Esophagus muscularis mucosa (tissue), 4 donors: Measurements from ENCODE around the gene KLHL11.

Source experiments
- EP300 ChIP-seq: sonication (generic); formaldehyde crosslinking; IDR thresholded peaks from one replicate; pipeline ENCODE4 v1.6.1; 2017; ENCODE audit warnings: antibody characterized with exemption
- POLR2A ChIP-seq: fragments of 450-650 bp; IDR thresholded peaks from one replicate; pipeline ENCODE4 v1.6.1; 2017; ENCODE audit warnings: antibody characterized with exemption, moderate library complexity, mild to moderate bottlenecking, low read depth
- TF ChIP-seq, protein P1 (sequence below), 3 experiments: fragments of 200-600 bp in 2 of 3; fragments of 450-650 bp in 1 of 3; sonication (generic) in 2 of 3; IDR thresholded peaks; one replicate each; pipeline ENCODE4 v1.5.1; 2017 to 2019; ENCODE audit warnings: antibody characterized with exemption in 3 of 3, mild to moderate bottlenecking in 2 of 3, moderate library complexity in 1 of 3

DNA sequence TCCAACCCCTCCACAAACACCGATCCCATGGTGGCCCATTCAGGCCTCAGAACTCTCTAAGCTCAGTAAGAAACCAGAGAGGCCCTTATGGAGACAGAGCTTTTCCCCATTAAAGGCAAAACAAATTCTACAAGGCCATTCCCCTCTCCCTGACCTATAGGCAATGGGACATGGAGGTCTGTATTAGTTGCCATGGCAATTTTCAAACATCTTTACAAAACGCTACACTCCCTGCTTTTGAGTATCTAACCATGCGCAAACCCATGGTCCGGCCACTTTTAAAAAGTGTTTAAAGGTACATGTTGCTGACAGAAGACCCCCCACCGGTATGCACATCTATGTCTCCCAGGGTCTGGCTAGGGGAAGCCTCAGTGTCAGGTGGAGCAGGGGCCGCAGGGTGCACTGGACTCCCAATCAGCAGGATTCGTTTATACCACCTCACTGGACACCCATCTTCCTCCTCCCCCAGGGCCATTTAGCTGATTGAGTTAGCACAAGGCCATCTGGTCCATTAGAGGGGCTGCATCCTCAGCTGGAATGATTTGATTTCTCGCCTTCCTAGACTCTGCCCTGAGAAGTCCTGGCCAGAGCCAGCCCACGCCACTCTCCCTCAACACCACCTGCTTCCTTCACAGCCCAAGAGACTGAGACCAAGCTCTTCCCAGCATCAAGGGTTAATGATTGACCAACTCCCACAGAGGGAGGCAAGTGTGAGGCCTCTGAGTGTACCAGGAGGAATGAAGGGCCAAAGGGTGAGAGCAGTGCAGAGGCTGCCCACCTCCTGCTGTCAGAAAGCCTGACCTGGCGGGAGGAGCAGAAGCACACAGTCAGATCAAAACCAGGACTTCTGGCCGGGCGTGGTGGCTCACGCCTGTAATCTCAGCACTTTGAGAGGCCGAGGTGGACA is 42.7 kb upstream of the KLHL11 start:
- TF ChIP-seq, protein P1, sequence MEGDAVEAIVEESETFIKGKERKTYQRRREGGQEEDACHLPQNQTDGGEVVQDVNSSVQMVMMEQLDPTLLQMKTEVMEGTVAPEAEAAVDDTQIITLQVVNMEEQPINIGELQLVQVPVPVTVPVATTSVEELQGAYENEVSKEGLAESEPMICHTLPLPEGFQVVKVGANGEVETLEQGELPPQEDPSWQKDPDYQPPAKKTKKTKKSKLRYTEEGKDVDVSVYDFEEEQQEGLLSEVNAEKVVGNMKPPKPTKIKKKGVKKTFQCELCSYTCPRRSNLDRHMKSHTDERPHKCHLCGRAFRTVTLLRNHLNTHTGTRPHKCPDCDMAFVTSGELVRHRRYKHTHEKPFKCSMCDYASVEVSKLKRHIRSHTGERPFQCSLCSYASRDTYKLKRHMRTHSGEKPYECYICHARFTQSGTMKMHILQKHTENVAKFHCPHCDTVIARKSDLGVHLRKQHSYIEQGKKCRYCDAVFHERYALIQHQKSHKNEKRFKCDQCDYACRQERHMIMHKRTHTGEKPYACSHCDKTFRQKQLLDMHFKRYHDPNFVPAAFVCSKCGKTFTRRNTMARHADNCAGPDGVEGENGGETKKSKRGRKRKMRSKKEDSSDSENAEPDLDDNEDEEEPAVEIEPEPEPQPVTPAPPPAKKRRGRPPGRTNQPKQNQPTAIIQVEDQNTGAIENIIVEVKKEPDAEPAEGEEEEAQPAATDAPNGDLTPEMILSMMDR (IDR thresholded peaks at IDR 0.05) = no peak
- TF ChIP-seq EP300 (no peak), POLR2A (no peak)
